NT2/D1 (cell line): ENCODE results near the gene POU2F2.

Experiments
- DNase-seq: peaks from one replicate; pipeline ENCODE4 v3.0.0-alpha.2; 2011; ENCODE audit warnings: low read depth, low spot score
- H3K27me3 ChIP-seq: 2 replicates; pipeline ENCODE4 v1.6.0; 2011; ENCODE audit warnings: mild to moderate bottlenecking; ENCODE audit not compliant: insufficient read length, insufficient read depth
- H3K36me3 ChIP-seq: 2 replicates; pipeline ENCODE4 v1.6.1; 2011; ENCODE audit warnings: mild to moderate bottlenecking, low read length, mixed read lengths; ENCODE audit not compliant: insufficient read depth, insufficient read length
- H3K4me1 ChIP-seq: 2 replicates; pipeline ENCODE4 v1.5.1; 2011; ENCODE audit not compliant: insufficient read depth, insufficient read length
- H3K4me3 ChIP-seq: 2 replicates; pipeline ENCODE4 v1.5.1; 2011; ENCODE audit warnings: low read depth; ENCODE audit not compliant: insufficient read length
- H3K9ac ChIP-seq: 2 replicates; pipeline ENCODE4 v1.6.0; 2011; ENCODE audit warnings: low read depth; ENCODE audit not compliant: insufficient read length
- H3K9me3 ChIP-seq: 2 replicates; pipeline ENCODE4 v1.5.1; 2011; ENCODE audit warnings: mild to moderate bottlenecking, low read length; ENCODE audit not compliant: insufficient read depth
- SUZ12 ChIP-seq: IDR thresholded peaks from 2 replicates; pipeline ENCODE4 v1.6.1; 2011; ENCODE audit not compliant: insufficient read length, insufficient read depth; ENCODE audit errors: extremely low read depth
- YY1 ChIP-seq: IDR thresholded peaks from 2 replicates; pipeline ENCODE4 v1.6.1; 2011; ENCODE audit not compliant: insufficient read length, insufficient read depth
- ZNF274 ChIP-seq: IDR thresholded peaks from 2 replicates; pipeline ENCODE4 v1.6.1; 2011; ENCODE audit warnings: mild to moderate bottlenecking, low read depth, low read length

The POU2F2 gene

GRCh38 chr19:42081584-42082203 is 50.6 kb downstream of the POU2F2 start:
- H3K4me3 ChIP-seq = no peak overlapping the region
- no peak for DNase-seq
- no peaks in the 10 kb centered on the region for H3K9me3 ChIP-seq
- no peak for TF ChIP-seq YY1
- TF ChIP-seq ZNF274 = no peak
- TF ChIP-seq SUZ12 = no peak
- no peak overlapping the region for H3K9ac ChIP-seq
- H3K27me3 ChIP-seq = no peaks in the 10 kb centered on the region
- H3K36me3 ChIP-seq = peaks cover 56% of the 10 kb centered on the region
- H3K4me1 ChIP-seq = peaks cover 5% of the 10 kb centered on the region

- no peak for DNase-seq
- Histone ChIP-seq H3K9me3 (no peaks in the 10 kb centered on the region), H3K36me3 (peaks cover 56% of the 10 kb centered on the region), H3K4me3 (no peak overlapping the region), H3K9ac (no peak overlapping the region), H3K4me1 (peaks cover 3% of the 10 kb centered on the region), H3K27me3 (no peaks in the 10 kb centered on the region)
- no peak for TF ChIP-seq SUZ12
- TF ChIP-seq ZNF274 = no peak
Measured at GRCh38 chr19:42080764-42081375, 51.4 kb downstream of the POU2F2 start.

- peaks cover 56% of the 10 kb centered on the region for H3K36me3 ChIP-seq
Measured at GRCh38 chr19:42079886-42080763, 52.1 kb downstream of the POU2F2 start.

DNA sequence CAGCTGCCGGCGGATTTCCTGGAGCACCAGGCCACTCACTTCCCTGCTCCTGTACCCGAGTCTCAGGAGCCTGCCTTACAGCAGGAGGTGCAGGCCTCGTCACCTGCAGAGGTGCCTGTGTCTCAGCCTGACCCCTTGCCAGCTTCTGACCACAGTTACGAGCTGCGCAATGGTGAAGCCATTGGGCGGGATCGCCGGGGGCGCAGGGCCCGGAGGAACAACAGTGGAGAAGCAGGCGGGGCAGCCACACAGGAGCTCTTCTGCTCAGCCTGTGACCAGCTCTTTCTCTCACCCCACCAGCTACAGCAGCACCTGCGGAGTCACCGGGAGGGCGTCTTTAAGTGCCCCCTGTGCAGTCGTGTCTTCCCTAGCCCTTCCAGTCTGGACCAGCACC is 53.0 kb downstream of the POU2F2 start:
- Histone ChIP-seq H3K9ac (no peak overlapping the region), H3K9me3 (no peaks in the 10 kb centered on the region), H3K4me1 (peaks cover 3% of the 10 kb centered on the region), H3K4me3 (no peak overlapping the region), H3K36me3 (peaks cover 56% of the 10 kb centered on the region), H3K27me3 (no peaks in the 10 kb centered on the region)
- TF ChIP-seq ZNF274 = no peak
- DNase-seq = no peak

More at GRCh38 chr19:42079886-42080763, 52.1 kb downstream of the POU2F2 start:
- H3K4me3 ChIP-seq = no peak overlapping the region
- no peak for DNase-seq
- H3K9me3 ChIP-seq = no peaks in the 10 kb centered on the region
- H3K4me1 ChIP-seq = peaks cover 3% of the 10 kb centered on the region
- TF ChIP-seq SUZ12 (no peak), YY1 (no peak), ZNF274 (no peak)
- no peak overlapping the region for H3K9ac ChIP-seq
- H3K27me3 ChIP-seq = no peaks in the 10 kb centered on the region

GRCh38 chr19:42078538-42079275 is 53.5 kb downstream of the POU2F2 start:
- peaks cover 3% of the 10 kb centered on the region for H3K4me1 ChIP-seq
- peaks cover 54% of the 10 kb centered on the region for H3K36me3 ChIP-seq
- TF ChIP-seq YY1 = no peak
- TF ChIP-seq SUZ12 = no peak
- no peak for TF ChIP-seq ZNF274
- no peaks in the 10 kb centered on the region for H3K9me3 ChIP-seq
- H3K27me3 ChIP-seq = no peaks in the 10 kb centered on the region
- no peak overlapping the region for H3K4me3 ChIP-seq
- H3K9ac ChIP-seq = no peak overlapping the region
- no peak for DNase-seq

GRCh38 chr19:42078058-42078457 is 54.2 kb downstream of the POU2F2 start:
- Histone ChIP-seq H3K9ac (peak overlapping the region; percentile 32), H3K4me1 (peaks cover 3% of the 10 kb centered on the region), H3K9me3 (no peaks in the 10 kb centered on the region), H3K36me3 (peaks cover 48% of the 10 kb centered on the region), H3K27me3 (no peaks in the 10 kb centered on the region), H3K4me3 (peak overlapping the region; percentile 81)
- TF ChIP-seq SUZ12 = no peak
- DNase-seq = no peak

GRCh38 chr19:42076380-42076944 is 55.8 kb downstream of the POU2F2 start:
- Histone ChIP-seq H3K9me3 (no peaks in the 10 kb centered on the region), H3K4me3 (peak overlapping the region; percentile 81), H3K4me1 (peaks cover 3% of the 10 kb centered on the region), H3K36me3 (peaks cover 40% of the 10 kb centered on the region), H3K9ac (peak overlapping the region; percentile 93), H3K27me3 (no peaks in the 10 kb centered on the region)
- no peak for DNase-seq
- TF ChIP-seq ZNF274 (no peak), YY1 (no peak), SUZ12 (no peak)
